IMR-90 (cell line): ENCODE results near the gene DCTD. TPM values are rescaled to one million over a fixed set of nuclear protein-coding genes. Genes with fewer than 3 reads are reported as not detected.

Experiments
- polyA plus RNA-seq, 3 experiments: library from polyadenylated mRNA; depleted of rRNA; stranded (reverse); fragments of >200 nt; gene quantifications; 2 replicates each; pipeline ENCODE4 v1.2.3, GENCODE V29; 2012; ENCODE audit warnings: low replicate concordance in 1 of 3
- total RNA-seq: library from RNA; depleted of rRNA; stranded (reverse); fragments of >200 nt; gene quantifications from 2 replicates; pipeline ENCODE4 v1.2.3, GENCODE V29; 2012; rRNA removed

The DCTD gene
- total and polyA plus RNA-seq, 2 of the 4 experiments (the other 2 are of a cell fraction): 90.3 to 127 TPM

Other genes starting within 250 kb of the DCTD start
- 27.4 and 28.1 TPM in 2 replicates for gene WWC2, start 181.9 kb upstream of the DCTD start, total RNA-seq
- 25.0 and 26.6 TPM in 2 replicates for gene WWC2, start 181.9 kb upstream of the DCTD start, polyA plus RNA-seq (2012; rRNA removed)